Measurements from ENCODE around the gene MCEMP1.

Gene MCEMP1

DNA sequence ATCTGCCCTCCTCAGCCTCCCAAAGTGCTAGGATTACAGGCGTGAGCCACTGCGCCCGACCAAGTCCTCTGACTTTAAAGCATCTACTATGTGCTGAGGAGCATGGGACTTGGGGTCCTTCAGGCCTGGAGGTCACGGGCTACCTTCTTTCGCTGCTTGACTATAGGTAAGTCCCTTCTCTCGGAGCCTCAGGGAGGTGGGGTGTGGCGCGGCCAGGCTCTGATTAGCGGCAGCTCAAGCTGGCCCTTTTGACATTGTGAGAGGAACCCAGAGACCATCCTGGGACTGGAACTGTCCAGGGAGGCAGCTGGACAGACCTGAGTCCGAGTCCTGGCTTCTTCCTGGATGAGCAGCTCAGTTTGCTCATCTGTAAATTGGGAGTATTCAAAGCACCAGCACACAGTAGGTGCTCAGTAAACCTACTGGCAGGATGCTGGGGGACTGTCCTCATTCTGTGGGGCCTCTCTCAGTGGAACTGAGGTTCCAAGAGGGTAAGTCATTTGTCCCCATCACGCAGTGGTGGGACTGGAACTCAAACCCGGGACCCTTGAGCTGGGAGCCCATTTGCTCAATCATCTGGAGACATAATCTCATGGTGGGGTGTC, 24.3 kb downstream of the MCEMP1 start:
- Histone ChIP-seq H3K79me2 (no peaks in the 10 kb centered on the region), H3K27me3 (ENCODE audit: control insufficient read depth, insufficient read depth, low read length) (no peaks in the 10 kb centered on the region), H3K9ac (no peak overlapping the region), H3K36me3 (ENCODE audit: control insufficient read depth, insufficient read depth, low read length) (no peaks in the 10 kb centered on the region), H3K4me3 (ENCODE audit: low read depth, low read length) (no peak overlapping the region), H3K4me1 (no peaks in the 10 kb centered on the region), H3K9me3 (ENCODE audit: control insufficient read depth, low read length) (no peaks in the 10 kb centered on the region), H3K4me2 (ENCODE audit: low read length) (no peak overlapping the region), H3K27ac (no peak overlapping the region), H2AFZ (no peak overlapping the region)
- TF ChIP-seq, protein P1, sequence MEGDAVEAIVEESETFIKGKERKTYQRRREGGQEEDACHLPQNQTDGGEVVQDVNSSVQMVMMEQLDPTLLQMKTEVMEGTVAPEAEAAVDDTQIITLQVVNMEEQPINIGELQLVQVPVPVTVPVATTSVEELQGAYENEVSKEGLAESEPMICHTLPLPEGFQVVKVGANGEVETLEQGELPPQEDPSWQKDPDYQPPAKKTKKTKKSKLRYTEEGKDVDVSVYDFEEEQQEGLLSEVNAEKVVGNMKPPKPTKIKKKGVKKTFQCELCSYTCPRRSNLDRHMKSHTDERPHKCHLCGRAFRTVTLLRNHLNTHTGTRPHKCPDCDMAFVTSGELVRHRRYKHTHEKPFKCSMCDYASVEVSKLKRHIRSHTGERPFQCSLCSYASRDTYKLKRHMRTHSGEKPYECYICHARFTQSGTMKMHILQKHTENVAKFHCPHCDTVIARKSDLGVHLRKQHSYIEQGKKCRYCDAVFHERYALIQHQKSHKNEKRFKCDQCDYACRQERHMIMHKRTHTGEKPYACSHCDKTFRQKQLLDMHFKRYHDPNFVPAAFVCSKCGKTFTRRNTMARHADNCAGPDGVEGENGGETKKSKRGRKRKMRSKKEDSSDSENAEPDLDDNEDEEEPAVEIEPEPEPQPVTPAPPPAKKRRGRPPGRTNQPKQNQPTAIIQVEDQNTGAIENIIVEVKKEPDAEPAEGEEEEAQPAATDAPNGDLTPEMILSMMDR (IDR thresholded peaks at IDR 0.05): no peak

DNA sequence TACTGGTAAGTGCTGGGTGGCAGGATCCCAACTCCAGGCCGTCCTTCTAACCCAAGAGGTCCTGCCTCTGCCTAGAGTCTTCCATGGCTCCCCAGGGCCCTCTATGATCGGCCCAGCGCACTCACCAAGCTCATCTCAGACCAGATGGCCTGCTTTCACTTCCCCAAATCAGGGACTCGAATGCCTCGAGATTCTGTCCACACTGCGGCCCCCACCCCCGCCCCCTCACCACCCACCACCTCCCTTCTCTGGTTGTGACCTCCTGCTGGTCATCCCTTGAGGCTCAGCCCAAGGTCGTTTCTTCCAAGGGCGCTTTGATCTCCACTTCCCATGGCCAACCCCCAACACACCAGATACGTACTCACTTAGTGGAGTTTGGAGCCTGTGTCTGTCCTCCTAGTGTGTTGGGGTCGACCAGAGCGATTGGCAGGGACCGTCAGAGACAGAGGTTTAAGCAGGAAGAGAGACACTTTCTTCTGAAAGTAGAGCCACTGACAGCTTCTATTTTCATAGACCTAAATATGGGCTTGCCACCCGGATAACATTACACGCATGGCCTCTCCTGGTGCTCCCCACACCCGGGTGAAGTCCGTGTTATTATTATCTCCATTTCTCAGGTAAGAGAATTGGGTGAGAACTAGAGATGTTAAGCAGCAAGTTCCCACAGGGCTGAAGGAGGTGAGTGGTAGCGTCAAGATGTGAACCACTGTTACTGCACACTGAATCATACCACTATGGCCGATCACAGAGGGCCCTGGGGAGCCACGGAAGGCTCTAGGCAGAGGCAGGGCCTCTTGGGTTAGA, 25.0 kb downstream of the MCEMP1 start, which contains the start of gene FCER2:
Gene FCER2, minus strand, starts transcription at position 478 of the 804 bp plus-strand sequence. CDS start 2,371 bp downstream, outside the sequence.
- TF ChIP-seq, protein P1 (IDR thresholded peaks at IDR 0.05): no peak
- Histone ChIP-seq H2AFZ (no peak within 1 kb of the TSS), H3K79me2 (no peaks in the 10 kb centered on the region), H3K9ac (no peak within 1 kb of the TSS), H3K4me1 (no peaks in the 10 kb centered on the region), H3K4me2 (ENCODE audit: low read length) (no peak within 1 kb of the TSS), H3K4me3 (ENCODE audit: low read depth, low read length) (no peak within 1 kb of the TSS), H3K36me3 (ENCODE audit: control insufficient read depth, insufficient read depth, low read length) (no peaks in the 10 kb centered on the region), H3K27me3 (ENCODE audit: control insufficient read depth, insufficient read depth, low read length) (no peaks in the 10 kb centered on the region), H3K9me3 (ENCODE audit: control insufficient read depth, low read length) (no peaks in the 10 kb centered on the region), H3K27ac (no peak within 1 kb of the TSS)

DNA sequence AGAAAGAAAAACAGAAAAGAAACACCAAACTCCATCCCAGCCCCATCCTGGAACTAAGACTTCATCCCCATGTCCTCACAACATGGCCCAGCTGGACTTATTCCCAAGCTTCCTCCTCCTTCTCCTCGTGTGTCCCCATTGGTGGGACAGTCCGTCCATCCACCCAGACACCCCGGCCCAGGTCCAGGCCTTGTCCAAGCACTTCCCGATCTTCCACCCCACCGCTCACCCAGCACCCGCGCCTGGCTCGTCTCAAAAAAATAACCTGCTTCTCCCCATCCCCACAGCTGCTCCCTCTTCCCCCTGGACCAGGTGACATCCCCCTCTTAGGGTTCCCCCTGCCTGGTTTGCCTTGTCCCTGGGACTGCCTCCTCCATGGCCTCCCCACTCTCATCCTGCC, 26.4 kb downstream of the MCEMP1 start:
- H3K9me3 ChIP-seq (ENCODE audit: control insufficient read depth, low read length): no peaks in the 10 kb centered on the region
- no peak overlapping the region for H3K9ac ChIP-seq
- H3K36me3 ChIP-seq (ENCODE audit: control insufficient read depth, insufficient read depth, low read length): no peaks in the 10 kb centered on the region
- no peak overlapping the region for H3K4me2 ChIP-seq (ENCODE audit: low read length)
- TF ChIP-seq, protein P1 (IDR thresholded peaks at IDR 0.05): no peak
- H3K27ac ChIP-seq: no peak overlapping the region
- H3K27me3 ChIP-seq (ENCODE audit: control insufficient read depth, insufficient read depth, low read length): no peaks in the 10 kb centered on the region
- no peak overlapping the region for H3K4me3 ChIP-seq (ENCODE audit: low read depth, low read length)
- no peaks in the 10 kb centered on the region for H3K79me2 ChIP-seq
- no peaks in the 10 kb centered on the region for H3K4me1 ChIP-seq
- H2AFZ ChIP-seq: no peak overlapping the region

DNA sequence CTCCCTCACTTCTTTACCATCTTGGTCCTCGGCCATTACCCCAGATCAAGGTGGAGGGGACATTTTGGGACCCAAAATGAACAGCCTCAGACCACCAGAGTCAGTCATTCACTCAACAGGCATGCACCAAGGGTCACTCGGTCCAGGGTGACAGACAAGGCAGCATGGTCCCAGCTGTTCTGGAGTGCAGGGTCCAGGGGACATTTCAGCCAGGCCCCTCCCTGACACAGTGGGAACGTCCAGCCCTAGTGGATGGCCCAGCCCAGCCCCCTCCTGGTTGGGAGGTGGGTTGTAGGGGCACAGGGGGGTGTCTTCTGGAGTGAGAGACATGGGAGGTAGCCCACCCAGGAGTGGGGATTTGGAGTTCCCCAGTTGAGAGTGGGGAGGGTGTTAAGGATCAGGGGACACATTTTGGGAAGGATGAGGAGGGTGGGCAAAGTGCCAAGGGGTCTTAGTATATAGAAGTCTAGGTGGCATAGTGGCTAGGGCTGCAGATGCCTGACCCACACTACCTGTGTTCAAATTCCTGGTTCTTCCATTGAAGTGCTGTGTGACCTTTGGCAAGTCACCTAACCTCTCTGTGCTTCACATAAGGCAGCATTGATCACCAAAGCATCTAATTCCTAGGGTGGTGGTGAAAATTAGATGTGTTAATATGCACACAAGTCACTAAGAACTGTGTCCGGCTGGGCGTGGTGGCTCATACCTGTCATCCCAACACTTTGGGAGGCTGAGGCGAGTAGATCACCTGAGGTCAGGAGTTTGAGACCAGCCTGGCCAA, 27.6 kb downstream of the MCEMP1 start:
- Histone ChIP-seq H3K27me3 (ENCODE audit: control insufficient read depth, insufficient read depth, low read length) (no peaks in the 10 kb centered on the region), H3K27ac (no peak overlapping the region)
- TF ChIP-seq, protein P1 (IDR thresholded peaks at IDR 0.05): no peak

More for the DNA sequence above, 27.6 kb downstream of the MCEMP1 start:
- H3K4me1 ChIP-seq: no peaks in the 10 kb centered on the region
- H3K4me2 ChIP-seq (ENCODE audit: low read length): no peak overlapping the region
- no peak overlapping the region for H3K4me3 ChIP-seq (ENCODE audit: low read depth, low read length)
- H3K9ac ChIP-seq: no peak overlapping the region
- H3K36me3 ChIP-seq (ENCODE audit: control insufficient read depth, insufficient read depth, low read length): no peaks in the 10 kb centered on the region
- H3K9me3 ChIP-seq (ENCODE audit: control insufficient read depth, low read length): no peaks in the 10 kb centered on the region
- H3K79me2 ChIP-seq: no peaks in the 10 kb centered on the region
- no peak overlapping the region for H2AFZ ChIP-seq

Data from parathyroid adenoma (tissue), 2 donors.